Esophagus muscularis mucosa (tissue), 4 donors: Measurements from ENCODE around the gene GSK3B. TPM values are rescaled to one million over a fixed set of nuclear protein-coding genes. Genes with fewer than 3 reads are reported as not detected.

ENCODE experiments used
- DNase-seq: peaks from one replicate; pipeline ENCODE4 v3.0.0-alpha.2; 2017; ENCODE audit errors: extremely low spot score
- H3K27ac ChIP-seq, 4 donors: fragments of 200-600 bp; sonication (generic); replicated peaks in 1 of 4; 1 replicate in 3 of 4; 2 replicates in 1 of 4; pipeline ENCODE4 v1.5.1; 2016 to 2019; ENCODE audit warnings: mild to moderate bottlenecking in 1 of 4
- H3K27me3 ChIP-seq, 4 donors: fragments of 200-600 bp; sonication (generic); one replicate each; pipeline versions ENCODE4 v1.5.1 to v1.6.0; 2016 to 2019
- H3K36me3 ChIP-seq, 4 donors: fragments of 200-600 bp; sonication (generic); one replicate each; pipeline ENCODE4 v1.5.1; 2016 to 2019
- H3K4me1 ChIP-seq, 4 donors: fragments of 200-600 bp; sonication (generic); one replicate each; pipeline ENCODE4 v1.5.1; 2016 to 2019
- H3K4me3 ChIP-seq, 4 donors: fragments of 200-600 bp; sonication (generic); 1 replicate in 2 of 4; 2 replicates in 2 of 4; pipeline ENCODE4 v1.5.1; 2016 to 2019; ENCODE audit warnings: mild to moderate bottlenecking in 4 of 4, moderate library complexity in 1 of 4
- H3K9me3 ChIP-seq, 4 donors: fragments of 200-600 bp; sonication (generic); 1 replicate in 3 of 4; 2 replicates in 1 of 4; pipeline ENCODE4 v1.5.1; 2016 to 2019
- CTCF ChIP-seq, 3 experiments: fragments of 200-600 bp in 2 of 3; fragments of 450-650 bp in 1 of 3; sonication (generic) in 2 of 3; IDR thresholded peaks; one replicate each; pipeline ENCODE4 v1.5.1; 2017 to 2019; ENCODE audit warnings: antibody characterized with exemption in 3 of 3, mild to moderate bottlenecking in 2 of 3, moderate library complexity in 1 of 3
- EP300 ChIP-seq: sonication (generic); formaldehyde crosslinking; IDR thresholded peaks from one replicate; pipeline ENCODE4 v1.6.1; 2017; ENCODE audit warnings: antibody characterized with exemption
- POLR2A ChIP-seq: fragments of 450-650 bp; IDR thresholded peaks from one replicate; pipeline ENCODE4 v1.6.1; 2017; ENCODE audit warnings: antibody characterized with exemption, moderate library complexity, mild to moderate bottlenecking, low read depth
- POLR2AphosphoS5 ChIP-seq, 2 donors: sonication (generic); formaldehyde crosslinking; IDR thresholded peaks; one replicate each; pipeline ENCODE4 v1.6.1; 2017; ENCODE audit warnings: antibody characterized with exemption in 2 of 2
- whole genome bisulfite sequencing: methylation state at CpG from one replicate; pipeline ENCODE4 v1.1.5; 2018; 5-methylcytosine and 5-hydroxymethylcytosine counted together
- intact Hi-C: fragments of 100-400 bp; cut with DNase I; formaldehyde crosslinking; loops from one replicate; pipeline ENCODE4 v1.15.1; 2023
- total RNA-seq, 4 donors: library from RNA; depleted of rRNA; stranded (reverse); fragments of >200 nt; gene quantifications; one replicate each; pipeline versions ENCODE4 v1.1.0 to v1.2.1, GENCODE V29; 2016

GSK3B gene
- total RNA-seq, 4 donors from 2014 or later = 30.3 to 35.4 (median 31.3) TPM

DNA sequence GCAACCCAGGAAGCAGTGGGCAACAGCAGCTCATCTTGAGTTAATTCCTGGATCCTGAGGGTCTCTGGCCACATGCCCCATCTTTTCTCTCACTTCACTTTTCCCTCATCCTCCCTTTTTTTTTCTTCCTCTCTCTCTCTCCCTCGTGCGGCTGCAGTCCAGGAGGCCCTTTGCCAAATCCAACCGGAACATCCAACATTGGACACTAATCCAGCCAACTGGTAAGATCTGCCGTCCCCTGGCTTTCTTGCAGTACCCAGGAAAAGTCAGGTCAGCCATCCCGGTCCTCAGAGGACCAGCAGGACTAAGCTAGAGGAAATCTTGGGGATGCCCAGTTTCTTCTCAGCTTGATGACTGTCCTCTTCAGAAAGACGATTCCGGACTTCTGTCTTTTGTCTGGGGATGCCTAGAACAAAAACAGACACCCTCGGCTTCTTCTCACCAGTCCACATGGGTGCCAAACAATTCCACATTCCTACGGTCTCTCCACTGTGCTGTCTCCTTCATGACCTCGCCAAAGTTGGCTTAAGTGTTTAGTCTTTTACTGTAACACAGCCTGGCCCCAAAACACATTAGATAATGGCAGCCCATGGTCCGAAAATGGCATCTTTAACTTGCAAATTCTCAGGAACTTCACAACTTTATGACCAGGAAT, 115.6 kb downstream of the GSK3B start:
- no peak for DNase-seq

DNA sequence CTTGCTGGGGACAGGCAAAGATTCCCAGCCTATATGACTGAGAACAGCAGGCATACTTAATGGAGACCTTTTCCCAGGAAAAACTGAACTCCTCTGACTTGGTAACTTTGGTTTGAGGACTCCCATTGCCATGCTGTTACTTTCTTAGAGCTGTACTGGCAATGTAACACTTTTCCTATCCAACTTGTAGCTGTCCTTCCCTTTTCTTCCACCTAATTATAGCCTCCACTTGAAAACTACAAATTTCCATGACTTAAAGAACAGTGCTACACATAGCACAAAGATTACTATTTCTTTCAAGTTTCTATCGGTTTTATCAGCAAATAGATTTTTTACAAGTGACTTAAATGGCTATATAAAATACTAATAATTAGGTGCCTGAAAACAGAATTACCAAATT, 116.9 kb downstream of the GSK3B start:
- H3K27me3 ChIP-seq = no peaks in the 10 kb centered on the region
- no peak overlapping the region for H3K4me3 ChIP-seq
- DNase-seq = no peak
- intact Hi-C loops = no loop called here
- peaks cover 0 to 4% (median 0%) of the 10 kb centered on the region in 4 donors for H3K4me1 ChIP-seq
- 91% methylated on average over 1 of the region's 1 CpG for WGBS
- peaks cover 0 to 13% (median 2%) of the 10 kb centered on the region in 4 donors for H3K36me3 ChIP-seq
- no peaks in the 10 kb centered on the region for H3K9me3 ChIP-seq
- no peak for TF ChIP-seq EP300
- TF ChIP-seq POLR2A = no peak
- TF ChIP-seq CTCF (IDR thresholded peaks at IDR 0.05) = no peak
- TF ChIP-seq POLR2AphosphoS5 (IDR thresholded peaks at IDR 0.05) = no peak
- no peak overlapping the region for H3K27ac ChIP-seq

More for the DNA sequence above, 115.6 kb downstream of the GSK3B start:
- intact Hi-C loops = no loop called here
- Histone ChIP-seq H3K36me3 (peaks cover 0 to 13% (median 2%) of the 10 kb centered on the region in 4 donors), H3K9me3 (no peaks in the 10 kb centered on the region), H3K4me1 (peaks cover 0 to 4% (median 0%) of the 10 kb centered on the region in 4 donors), H3K27ac (no peak overlapping the region), H3K27me3 (no peaks in the 10 kb centered on the region), H3K4me3 (no peak overlapping the region)
- 87% methylated on average over 11 of the region's 11 CpGs for WGBS
- TF ChIP-seq CTCF (IDR thresholded peaks at IDR 0.05) (no peak), EP300 (no peak), POLR2A (no peak), POLR2AphosphoS5 (IDR thresholded peaks at IDR 0.05) (no peak)

- intact Hi-C loops = no loop called here
- H3K36me3 ChIP-seq = peaks cover 0 to 7% (median 0%) of the 10 kb centered on the region in 4 donors
- DNase-seq = no peak
- H3K4me3 ChIP-seq = no peak overlapping the region
- no peaks in the 10 kb centered on the region for H3K9me3 ChIP-seq
- WGBS = 100% methylated on average over 1 of the region's 1 CpG
- H3K27me3 ChIP-seq = no peaks in the 10 kb centered on the region
- H3K27ac ChIP-seq = no peak overlapping the region
- no peak for TF ChIP-seq POLR2A
- TF ChIP-seq POLR2AphosphoS5 (IDR thresholded peaks at IDR 0.05) = no peak
- no peak for TF ChIP-seq CTCF (IDR thresholded peaks at IDR 0.05)
- TF ChIP-seq EP300 = no peak
- peaks cover 0 to 4% (median 0%) of the 10 kb centered on the region in 4 donors for H3K4me1 ChIP-seq
Observed at GRCh38 chr3:119976214-119976613, 118.0 kb downstream of the GSK3B start.

DNA sequence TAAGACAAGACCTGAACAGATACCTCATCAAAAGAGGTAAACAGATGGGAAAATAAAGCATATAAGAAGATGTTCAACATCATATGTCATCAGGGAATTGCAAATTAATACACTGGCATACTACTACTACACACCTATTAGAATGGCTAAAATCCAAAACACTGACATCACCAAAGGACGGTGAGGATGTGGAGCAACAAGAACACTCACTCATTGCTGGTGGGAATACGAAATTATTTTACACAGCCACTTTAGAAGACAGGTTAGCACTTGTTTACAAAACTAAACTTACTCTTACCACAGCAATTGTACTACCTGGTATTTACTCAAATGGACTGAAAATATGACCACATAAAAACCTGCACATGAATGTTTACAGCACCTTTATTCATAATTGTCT, 119.6 kb downstream of the GSK3B start:
- DNase-seq = no peak
- intact Hi-C loops = no loop called here
- H3K4me3 ChIP-seq = no peak overlapping the region
- no peak overlapping the region for H3K27ac ChIP-seq
- H3K27me3 ChIP-seq = no peaks in the 10 kb centered on the region
- no peaks in the 10 kb centered on the region for H3K9me3 ChIP-seq
- H3K36me3 ChIP-seq = peaks cover 0 to 6% (median 0%) of the 10 kb centered on the region in 4 donors
- 84% methylated on average over 2 of the region's 2 CpGs for WGBS
- TF ChIP-seq EP300 = no peak
- no peak for TF ChIP-seq CTCF (IDR thresholded peaks at IDR 0.05)
- TF ChIP-seq POLR2AphosphoS5 (IDR thresholded peaks at IDR 0.05) = no peak
- TF ChIP-seq POLR2A = no peak
- H3K4me1 ChIP-seq = peaks cover 3 to 6% (median 5%) of the 10 kb centered on the region in 4 donors
